HepG2 (cell line): ENCODE results near the gene MAGI1.

Experiments
- CBFB ChIP-seq: sonication (generic); formaldehyde crosslinking; IDR thresholded peaks from 2 replicates; pipeline ENCODE4 v1.4.0; 2020; ENCODE audit warnings: missing genetic modification reagents
- HDAC1 ChIP-seq: sonication (generic); formaldehyde crosslinking; IDR thresholded peaks from 2 replicates; pipeline ENCODE4 v1.5.1; 2020; ENCODE audit warnings: mild to moderate bottlenecking, missing genetic modification reagents
- HDAC6 ChIP-seq: fragments of 200-600 bp; sonication (generic); IDR thresholded peaks from 2 replicates; pipeline ENCODE4 v1.7.0; 2017; ENCODE audit warnings: mild to moderate bottlenecking, antibody characterized with exemption, low read length, low read depth
- HOXA5 ChIP-seq: sonication (generic); formaldehyde crosslinking; IDR thresholded peaks from 2 replicates; pipeline ENCODE4 v1.4.0; 2020; ENCODE audit warnings: missing genetic modification reagents
- JUN ChIP-seq: sonication (generic); formaldehyde crosslinking; IDR thresholded peaks from 2 replicates; pipeline ENCODE4 v1.4.0; 2020; ENCODE audit warnings: mild to moderate bottlenecking, missing genetic modification reagents
- JUNB ChIP-seq: sonication (generic); formaldehyde crosslinking; IDR thresholded peaks from 2 replicates; pipeline ENCODE4 v1.8.0; 2022; ENCODE audit warnings: missing genetic modification reagents, mild to moderate bottlenecking, borderline replicate concordance
- NR2C2 ChIP-seq: sonication (generic); formaldehyde crosslinking; IDR thresholded peaks from 2 replicates; pipeline ENCODE4 v1.4.0; 2020; ENCODE audit warnings: missing genetic modification reagents, mild to moderate bottlenecking, moderate library complexity, borderline replicate concordance
- RAD21 ChIP-seq: fragments of 450-650 bp; formaldehyde crosslinking; IDR thresholded peaks from 2 replicates; pipeline ENCODE4 v1.5.0; 2020; ENCODE audit warnings: mild to moderate bottlenecking
- ZNF136 ChIP-seq: sonication (generic); formaldehyde crosslinking; IDR thresholded peaks from 2 replicates; pipeline ENCODE4 v1.8.1; 2022; ENCODE audit warnings: low read depth, mild to moderate bottlenecking, moderate library complexity, missing genetic modification reagents
- TF ChIP-seq, protein P1 (sequence below): sonication (generic); formaldehyde crosslinking; IDR thresholded peaks from 2 replicates; pipeline ENCODE4 v1.5.0; 2020; ENCODE audit warnings: mild to moderate bottlenecking, missing genetic modification reagents, moderate library complexity
- TF ChIP-seq, protein P2 (sequence below): sonication (generic); formaldehyde crosslinking; IDR thresholded peaks from 2 replicates; pipeline ENCODE4 v1.4.0; 2020; ENCODE audit warnings: missing genetic modification reagents, borderline replicate concordance
- TF ChIP-seq, protein P3 (sequence below): sonication (generic); formaldehyde crosslinking; IDR thresholded peaks from 2 replicates; pipeline ENCODE4 v1.4.0; 2020; ENCODE audit warnings: low read depth, mild to moderate bottlenecking, missing genetic modification reagents
- TF ChIP-seq, protein P4 (sequence below): sonication (generic); formaldehyde crosslinking; IDR thresholded peaks from 2 replicates; pipeline ENCODE4 v1.5.0; 2020; ENCODE audit warnings: missing genetic modification reagents
- TF ChIP-seq, protein P5 (sequence below): sonication (generic); formaldehyde crosslinking; IDR thresholded peaks from 2 replicates; pipeline ENCODE4 v1.5.1; 2020; ENCODE audit warnings: mild to moderate bottlenecking, missing genetic modification reagents, moderate library complexity

DNA sequence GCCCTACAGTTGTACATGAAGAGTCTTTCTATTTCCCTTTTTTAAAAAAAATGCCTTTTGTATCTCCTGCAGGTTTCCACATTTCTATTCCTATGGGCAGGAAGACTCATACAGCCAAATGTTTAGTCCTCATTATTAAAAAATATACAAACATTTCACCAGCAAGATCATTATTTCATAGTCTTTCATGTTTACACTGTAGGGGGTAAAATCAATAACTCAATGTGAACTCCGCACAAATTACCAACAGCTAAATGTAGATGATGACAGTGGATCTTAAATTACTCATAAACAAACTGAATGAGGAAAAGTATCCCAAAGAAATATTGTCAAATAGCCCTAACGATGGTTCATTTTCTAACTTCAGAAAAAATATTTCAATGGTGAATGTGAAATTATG lies 99.5 kb downstream of the MAGI1 start:
- TF ChIP-seq, protein P1, sequence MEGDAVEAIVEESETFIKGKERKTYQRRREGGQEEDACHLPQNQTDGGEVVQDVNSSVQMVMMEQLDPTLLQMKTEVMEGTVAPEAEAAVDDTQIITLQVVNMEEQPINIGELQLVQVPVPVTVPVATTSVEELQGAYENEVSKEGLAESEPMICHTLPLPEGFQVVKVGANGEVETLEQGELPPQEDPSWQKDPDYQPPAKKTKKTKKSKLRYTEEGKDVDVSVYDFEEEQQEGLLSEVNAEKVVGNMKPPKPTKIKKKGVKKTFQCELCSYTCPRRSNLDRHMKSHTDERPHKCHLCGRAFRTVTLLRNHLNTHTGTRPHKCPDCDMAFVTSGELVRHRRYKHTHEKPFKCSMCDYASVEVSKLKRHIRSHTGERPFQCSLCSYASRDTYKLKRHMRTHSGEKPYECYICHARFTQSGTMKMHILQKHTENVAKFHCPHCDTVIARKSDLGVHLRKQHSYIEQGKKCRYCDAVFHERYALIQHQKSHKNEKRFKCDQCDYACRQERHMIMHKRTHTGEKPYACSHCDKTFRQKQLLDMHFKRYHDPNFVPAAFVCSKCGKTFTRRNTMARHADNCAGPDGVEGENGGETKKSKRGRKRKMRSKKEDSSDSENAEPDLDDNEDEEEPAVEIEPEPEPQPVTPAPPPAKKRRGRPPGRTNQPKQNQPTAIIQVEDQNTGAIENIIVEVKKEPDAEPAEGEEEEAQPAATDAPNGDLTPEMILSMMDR (CRISPR knock-in tag): no peak
- TF ChIP-seq JUNB: no peak
- no peak for TF ChIP-seq HDAC6
- TF ChIP-seq, protein P2, sequence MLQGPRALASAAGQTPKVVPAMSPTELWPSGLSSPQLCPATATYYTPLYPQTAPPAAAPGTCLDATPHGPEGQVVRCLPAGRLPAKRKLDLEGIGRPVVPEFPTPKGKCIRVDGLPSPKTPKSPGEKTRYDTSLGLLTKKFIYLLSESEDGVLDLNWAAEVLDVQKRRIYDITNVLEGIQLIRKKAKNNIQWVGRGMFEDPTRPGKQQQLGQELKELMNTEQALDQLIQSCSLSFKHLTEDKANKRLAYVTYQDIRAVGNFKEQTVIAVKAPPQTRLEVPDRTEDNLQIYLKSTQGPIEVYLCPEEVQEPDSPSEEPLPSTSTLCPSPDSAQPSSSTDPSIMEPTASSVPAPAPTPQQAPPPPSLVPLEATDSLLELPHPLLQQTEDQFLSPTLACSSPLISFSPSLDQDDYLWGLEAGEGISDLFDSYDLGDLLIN (CRISPR knock-in tag): no peak
- TF ChIP-seq, protein P3, sequence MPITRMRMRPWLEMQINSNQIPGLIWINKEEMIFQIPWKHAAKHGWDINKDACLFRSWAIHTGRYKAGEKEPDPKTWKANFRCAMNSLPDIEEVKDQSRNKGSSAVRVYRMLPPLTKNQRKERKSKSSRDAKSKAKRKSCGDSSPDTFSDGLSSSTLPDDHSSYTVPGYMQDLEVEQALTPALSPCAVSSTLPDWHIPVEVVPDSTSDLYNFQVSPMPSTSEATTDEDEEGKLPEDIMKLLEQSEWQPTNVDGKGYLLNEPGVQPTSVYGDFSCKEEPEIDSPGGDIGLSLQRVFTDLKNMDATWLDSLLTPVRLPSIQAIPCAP (CRISPR knock-in tag): no peak
- no peak for TF ChIP-seq JUN (CRISPR knock-in tag)
- no peak for TF ChIP-seq CBFB (CRISPR knock-in tag)
- no peak for TF ChIP-seq ZNF136 (CRISPR knock-in tag)
- TF ChIP-seq, protein P4, sequence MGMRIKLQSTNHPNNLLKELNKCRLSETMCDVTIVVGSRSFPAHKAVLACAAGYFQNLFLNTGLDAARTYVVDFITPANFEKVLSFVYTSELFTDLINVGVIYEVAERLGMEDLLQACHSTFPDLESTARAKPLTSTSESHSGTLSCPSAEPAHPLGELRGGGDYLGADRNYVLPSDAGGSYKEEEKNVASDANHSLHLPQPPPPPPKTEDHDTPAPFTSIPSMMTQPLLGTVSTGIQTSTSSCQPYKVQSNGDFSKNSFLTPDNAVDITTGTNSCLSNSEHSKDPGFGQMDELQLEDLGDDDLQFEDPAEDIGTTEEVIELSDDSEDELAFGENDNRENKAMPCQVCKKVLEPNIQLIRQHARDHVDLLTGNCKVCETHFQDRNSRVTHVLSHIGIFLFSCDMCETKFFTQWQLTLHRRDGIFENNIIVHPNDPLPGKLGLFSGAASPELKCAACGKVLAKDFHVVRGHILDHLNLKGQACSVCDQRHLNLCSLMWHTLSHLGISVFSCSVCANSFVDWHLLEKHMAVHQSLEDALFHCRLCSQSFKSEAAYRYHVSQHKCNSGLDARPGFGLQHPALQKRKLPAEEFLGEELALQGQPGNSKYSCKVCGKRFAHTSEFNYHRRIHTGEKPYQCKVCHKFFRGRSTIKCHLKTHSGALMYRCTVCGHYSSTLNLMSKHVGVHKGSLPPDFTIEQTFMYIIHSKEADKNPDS: no peak
- no peak for TF ChIP-seq NR2C2 (CRISPR knock-in tag)
- TF ChIP-seq, protein P5, sequence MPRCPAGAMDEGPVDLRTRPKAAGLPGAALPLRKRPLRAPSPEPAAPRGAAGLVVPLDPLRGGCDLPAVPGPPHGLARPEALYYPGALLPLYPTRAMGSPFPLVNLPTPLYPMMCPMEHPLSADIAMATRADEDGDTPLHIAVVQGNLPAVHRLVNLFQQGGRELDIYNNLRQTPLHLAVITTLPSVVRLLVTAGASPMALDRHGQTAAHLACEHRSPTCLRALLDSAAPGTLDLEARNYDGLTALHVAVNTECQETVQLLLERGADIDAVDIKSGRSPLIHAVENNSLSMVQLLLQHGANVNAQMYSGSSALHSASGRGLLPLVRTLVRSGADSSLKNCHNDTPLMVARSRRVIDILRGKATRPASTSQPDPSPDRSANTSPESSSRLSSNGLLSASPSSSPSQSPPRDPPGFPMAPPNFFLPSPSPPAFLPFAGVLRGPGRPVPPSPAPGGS (CRISPR knock-in tag): no peak
- no peak for TF ChIP-seq HOXA5 (CRISPR knock-in tag)
- no peak for TF ChIP-seq RAD21 (CRISPR knock-in tag)
- no peak for TF ChIP-seq HDAC1 (CRISPR knock-in tag)
